ENCODE measurements around the gene SUPT4H1. TPM values are rescaled to one million over a fixed set of nuclear protein-coding genes. Genes with fewer than 3 reads are reported as not detected.

The SUPT4H1 gene
- total RNA-seq, 1 experiment from 2014 or later: 109 TPM

GRCh38 chr17:58312829-58313228, 39.2 kb downstream of the SUPT4H1 start:
- Histone ChIP-seq H3K4me2 (ENCODE audit: insufficient read depth, insufficient read length, low read length) (no peak overlapping the region), H3K27ac (ENCODE audit: insufficient read length, low read depth, low read length) (no peak overlapping the region), H4K91ac (ENCODE audit: insufficient read length, low read depth, low read length) (no peak overlapping the region), H2BK5ac (ENCODE audit: insufficient read length, low read length) (no peak overlapping the region), H3K9ac (ENCODE audit: extremely low read depth, insufficient read length, low read length) (no peak overlapping the region), H3K18ac (ENCODE audit: insufficient read length, low read depth, low read length) (no peak overlapping the region), H3K14ac (ENCODE audit: insufficient read depth, low read length) (no peak overlapping the region), H3K4me1 (ENCODE audit: insufficient read depth, low read length) (no peaks in the 10 kb centered on the region), H2BK20ac (ENCODE audit: low read depth, low read length, poor library complexity, severe bottlenecking) (no peak overlapping the region), H3K23me2 (ENCODE audit: insufficient read length, low read depth, low read length, poor library complexity, severe bottlenecking) (no peaks in the 10 kb centered on the region), H3K4ac (ENCODE audit: low read depth, low read length) (no peak overlapping the region), H3K56ac (ENCODE audit: insufficient read length, low read depth, low read length) (no peak overlapping the region), H3T11ph (ENCODE audit: low read length) (no peak overlapping the region), H2AFZ (ENCODE audit: low read length) (no peak overlapping the region), H3K79me2 (ENCODE audit: insufficient read depth, low read length) (no peaks in the 10 kb centered on the region), H4K20me1 (ENCODE audit: control insufficient read depth, insufficient read depth, insufficient read length) (no peaks in the 10 kb centered on the region), H4K5ac (ENCODE audit: insufficient read length, low read depth, low read length) (no peak overlapping the region), H2BK15ac (ENCODE audit: low read depth, low read length) (no peak overlapping the region), H2AK5ac (ENCODE audit: insufficient read length, low read length) (no peak overlapping the region), H3K9me3 (ENCODE audit: control insufficient read depth, low read depth, low read length) (no peaks in the 10 kb centered on the region), H3K23ac (ENCODE audit: insufficient read length, low read depth, low read length) (no peak overlapping the region), H2BK120ac (ENCODE audit: low read depth, low read length, poor library complexity, severe bottlenecking) (no peak overlapping the region), H2BK12ac (ENCODE audit: insufficient read length, low read depth, low read length) (no peak overlapping the region), H4K8ac (replicated peaks; ENCODE audit: insufficient read length, low read depth, low read length) (no peak overlapping the region), H3K27me3 (ENCODE audit: insufficient read depth, low read length) (no peaks in the 10 kb centered on the region), H3K79me1 (ENCODE audit: insufficient read depth, low read depth, low read length, poor library complexity, severe bottlenecking) (no peaks in the 10 kb centered on the region)
- Mint-ChIP-seq H3K4me3 (no peak overlapping the region; a peak in 1 of 5 replicates), H3K9me3 (no peaks in the 10 kb centered on the region), H3K27me3 (ENCODE audit: low read depth) (peaks cover 2% of the 10 kb centered on the region; the same call in 1 of the 2 replicates), H3K36me3 (ENCODE audit: insufficient read depth in 1 of 3, low read depth in 3 of 3) (no peaks in the 10 kb centered on the region), H3K4me1 (peaks cover 3 to 16% of the 10 kb centered on the region in 2 experiments; a peak in 3 of 4 replicates), H3K27ac (no peak overlapping the region; a peak in 1 of 7 replicates)
- WGBS (ENCODE audit: extremely low coverage, insufficient read length, low lambda C conversion rate): no CpG with 5 or more reads among the region's 1 CpG
- DNase-seq: no peak
- no peak for TF ChIP-seq CTCF (conservative IDR thresholded peaks at IDR 0.05)

Data from H9 (cell line).